Thymus (tissue), 14 donors: ENCODE data around the gene ACD. TPM values are rescaled to one million over a fixed set of nuclear protein-coding genes. Genes with fewer than 3 reads are reported as not detected.
A peak's percentile ranks its signal among the peaks of the same experiment; 100 is the strongest.

ENCODE experiments used
- DNase-seq, 9 donors: peaks; one replicate each; pipeline ENCODE4 v3.0.0-alpha.2; 2013; ENCODE audit warnings: low spot score in 9 of 9, low read depth in 6 of 9, missing footprints in 1 of 9
- H3K27ac ChIP-seq, 2 donors: one replicate each; pipeline ENCODE4 v1.5.1; 2013; ENCODE audit warnings: control low read depth in 1 of 2, low read depth in 1 of 2, low read length in 1 of 2, mild to moderate bottlenecking in 1 of 2, moderate library complexity in 1 of 2
- H3K27me3 ChIP-seq, 2 donors: one replicate each; pipeline ENCODE4 v1.5.1; 2013; ENCODE audit warnings: low read length in 1 of 2; ENCODE audit not compliant: control insufficient read depth in 2 of 2, insufficient read depth in 1 of 2
- H3K36me3 ChIP-seq, 2 donors: one replicate each; pipeline ENCODE4 v1.5.1; 2013; ENCODE audit warnings: low read length in 1 of 2, mild to moderate bottlenecking in 1 of 2, moderate library complexity in 1 of 2; ENCODE audit not compliant: control insufficient read depth in 2 of 2, insufficient read depth in 2 of 2
- H3K4me1 ChIP-seq, 2 donors: one replicate each; pipeline ENCODE4 v1.5.1; 2013; ENCODE audit warnings: low read length in 2 of 2; ENCODE audit not compliant: control insufficient read depth in 2 of 2, insufficient read depth in 2 of 2
- H3K4me3 ChIP-seq, 2 donors: one replicate each; pipeline ENCODE4 v1.5.1; 2013; ENCODE audit warnings: low read length in 2 of 2, control low read depth in 1 of 2, mild to moderate bottlenecking in 1 of 2
- H3K9me3 ChIP-seq, 2 donors: one replicate each; pipeline ENCODE4 v1.5.1; 2013; ENCODE audit warnings: low read length in 1 of 2, mild to moderate bottlenecking in 1 of 2; ENCODE audit not compliant: control insufficient read depth in 2 of 2, insufficient read depth in 1 of 2
- WGBS: extraction: QIAGEN DNeasy Blood & Tissue Kit; methylation state at CpG from one replicate; pipeline ENCODE4 v1.1.7; 2013; 5-methylcytosine and 5-hydroxymethylcytosine counted together
- long read RNA-seq, 10 donors: transcript quantifications; one replicate each; lab custom pipeline, GENCODE V29; 2026
- polyA plus RNA-seq: library from polyadenylated mRNA; stranded (reverse); fragments of 200-250 nt; gene quantifications from one replicate; pipeline ENCODE4 v1.2.3, GENCODE V29; 2013
- total RNA-seq: library from RNA; stranded (reverse); fragments of 120-200 nt; gene quantifications from one replicate; pipeline ENCODE4 v1.2.4, GENCODE V29; 2013
- donor health status: healthy.

The ACD gene
- total RNA-seq (15.3 TPM), polyA plus RNA-seq (23.4 TPM)
- long read RNA-seq, donor 1, result 0 reads
- long read RNA-seq, donor 2, result 0 reads
- long read RNA-seq, donor 3, partial matches to known transcripts, result 0 of 9 reads
- long read RNA-seq, donor 3, other reads (novel, unspliced or antisense), result 0 of 9 reads
- long read RNA-seq, donor 4, partial matches to known transcripts, result 0 of 3 reads
- long read RNA-seq, donor 4, other reads (novel, unspliced or antisense), result 0 of 3 reads
- long read RNA-seq, donor 5, transcript ACD-214 (12 exons, 2,065 nt), result major isoform, 5 of 12 reads
- long read RNA-seq, donor 5, partial matches to known transcripts, result 5 of 12 reads
- long read RNA-seq, donor 5, other reads (novel, unspliced or antisense), result 0 of 12 reads
- long read RNA-seq, donor 6, partial matches to known transcripts, result 9 of 11 reads
- long read RNA-seq, donor 6, other reads (novel, unspliced or antisense), result 0 of 11 reads
- long read RNA-seq, donor 7, partial matches to known transcripts, result 5 of 9 reads
- long read RNA-seq, donor 7, other reads (novel, unspliced or antisense), result 0 of 9 reads
- long read RNA-seq, donor 8, partial matches to known transcripts, result 0 of 1 reads
- long read RNA-seq, donor 8, other reads (novel, unspliced or antisense), result 0 of 1 reads
- long read RNA-seq, donor 9, partial matches to known transcripts, result 0 of 3 reads
- long read RNA-seq, donor 9, other reads (novel, unspliced or antisense), result 0 of 3 reads
- long read RNA-seq, donor 10, partial matches to known transcripts, result 0 of 5 reads
- long read RNA-seq, donor 10, other reads (novel, unspliced or antisense), result 0 of 5 reads

DNA sequence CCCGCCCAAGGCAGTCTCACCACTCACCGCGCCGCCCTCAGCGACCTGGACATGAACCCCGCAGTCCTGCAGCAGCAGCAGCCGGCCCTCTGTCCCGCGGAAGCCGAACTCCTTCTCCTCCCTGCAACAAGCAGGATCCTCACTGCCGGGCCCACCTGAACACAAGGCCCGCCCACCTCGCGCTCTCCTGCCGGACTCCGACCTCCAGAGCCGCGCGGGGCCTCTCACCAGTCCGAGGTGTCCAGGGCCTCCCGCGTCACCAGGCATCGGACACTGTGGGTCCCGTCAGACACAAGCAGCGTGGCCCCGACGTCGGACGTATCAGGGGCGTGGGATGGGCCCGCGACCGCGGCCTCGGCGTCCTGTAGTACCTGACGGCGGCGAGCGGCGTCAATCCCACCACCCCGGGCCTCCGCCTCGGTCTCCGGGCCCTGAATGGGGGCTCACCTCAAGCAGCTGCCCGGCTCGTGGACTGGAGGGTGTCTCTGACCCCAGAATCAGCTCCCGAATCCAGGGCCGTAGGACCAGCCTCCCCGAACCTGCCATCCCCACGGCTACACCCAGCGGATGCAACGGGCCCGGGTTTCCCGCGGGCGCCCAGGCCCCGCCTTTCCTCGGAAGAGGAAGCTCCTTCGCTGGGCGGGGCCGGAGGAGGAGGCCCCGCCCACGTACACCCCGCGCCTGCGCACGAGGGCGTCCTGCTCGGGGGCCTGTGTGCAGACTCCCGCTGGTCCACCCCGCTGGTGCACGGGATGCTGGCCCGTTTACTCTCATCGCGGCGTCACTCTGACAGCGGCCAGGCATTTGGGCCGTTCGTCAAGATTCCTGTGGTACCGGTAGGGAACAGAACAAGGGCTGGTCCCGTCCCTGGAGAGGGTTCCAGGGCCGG lies at the start of gene ACD:
TSS of gene ACD (minus strand) at position 586 of the 889 bp plus-strand sequence. CDS start at position 546, 40 bp downstream.
- H3K27me3 ChIP-seq, result peaks cover 0 to 4% of the 10 kb centered on the region in 2 donors
- H3K4me3 ChIP-seq, result peak within 1 kb of the TSS; percentile 66 to 98
- peak within 1 kb of the TSS; percentile 97 to 99 for H3K27ac ChIP-seq
- no peaks in the 10 kb centered on the region for H3K9me3 ChIP-seq
- peaks cover 14 to 27% of the 10 kb centered on the region in 2 donors for H3K4me1 ChIP-seq
- DNase-seq, result peak; percentile 79 to 97 (median 93)
- under 1% methylated on average over 83 of the region's 83 CpGs for WGBS
- peaks cover 46 to 52% of the 10 kb centered on the region in 2 donors for H3K36me3 ChIP-seq

DNA sequence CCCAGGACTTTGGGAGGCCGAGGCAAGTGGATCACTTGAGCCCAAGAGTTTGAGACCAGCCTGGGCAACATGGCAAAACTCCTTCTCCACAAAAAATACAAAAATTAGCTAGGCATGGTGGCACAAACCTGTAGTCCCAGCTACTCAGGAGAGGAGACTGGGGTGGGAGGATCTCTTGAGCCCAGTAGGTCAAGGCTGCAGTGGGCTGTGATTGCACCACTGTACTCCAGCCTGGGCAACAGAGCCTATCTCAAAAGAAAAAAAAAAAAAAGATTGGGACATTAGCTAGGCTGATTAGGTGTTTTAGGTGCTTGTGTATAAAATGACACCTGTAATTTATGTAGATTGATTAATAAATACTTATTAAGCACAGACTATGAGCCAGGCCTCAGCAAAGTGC lies 49.0 kb upstream of the ACD start:
- no peak for DNase-seq
- 96% methylated on average over 1 of the region's 1 CpG for WGBS
- no peaks in the 10 kb centered on the region for H3K9me3 ChIP-seq
- no peaks in the 10 kb centered on the region for H3K36me3 ChIP-seq
- H3K4me3 ChIP-seq, result no peak overlapping the region
- no peaks in the 10 kb centered on the region for H3K27me3 ChIP-seq
- no peak overlapping the region for H3K27ac ChIP-seq
- no peaks in the 10 kb centered on the region for H3K4me1 ChIP-seq

DNA sequence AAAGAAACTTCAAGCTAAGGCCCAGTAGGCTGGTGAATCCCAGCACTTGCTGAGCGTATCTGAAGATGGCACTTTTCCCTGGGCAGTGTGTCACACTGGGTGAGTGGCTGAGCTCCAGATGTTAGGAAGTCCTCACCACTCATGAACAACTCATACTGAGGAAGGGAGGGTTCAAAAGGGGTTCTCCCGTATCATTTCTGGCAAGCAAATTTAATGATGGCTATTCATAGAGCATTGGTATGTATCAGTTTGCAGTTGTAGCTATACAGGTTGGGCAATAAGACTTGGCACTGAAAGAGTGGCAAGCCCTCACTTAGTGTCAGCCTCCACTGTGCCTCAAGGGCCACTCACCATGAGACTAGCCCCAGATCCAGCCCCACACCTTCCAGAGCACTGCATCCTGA lies 48.3 kb upstream of the ACD start:
- no peaks in the 10 kb centered on the region for H3K27me3 ChIP-seq
- DNase-seq, result no peak
- no peak overlapping the region for H3K27ac ChIP-seq
- no peaks in the 10 kb centered on the region for H3K9me3 ChIP-seq
- H3K36me3 ChIP-seq, result no peaks in the 10 kb centered on the region
- H3K4me1 ChIP-seq, result peaks cover 3 to 4% of the 10 kb centered on the region in 2 donors
- 96% methylated on average over 2 of the region's 2 CpGs for WGBS
- H3K4me3 ChIP-seq, result no peak overlapping the region

DNA sequence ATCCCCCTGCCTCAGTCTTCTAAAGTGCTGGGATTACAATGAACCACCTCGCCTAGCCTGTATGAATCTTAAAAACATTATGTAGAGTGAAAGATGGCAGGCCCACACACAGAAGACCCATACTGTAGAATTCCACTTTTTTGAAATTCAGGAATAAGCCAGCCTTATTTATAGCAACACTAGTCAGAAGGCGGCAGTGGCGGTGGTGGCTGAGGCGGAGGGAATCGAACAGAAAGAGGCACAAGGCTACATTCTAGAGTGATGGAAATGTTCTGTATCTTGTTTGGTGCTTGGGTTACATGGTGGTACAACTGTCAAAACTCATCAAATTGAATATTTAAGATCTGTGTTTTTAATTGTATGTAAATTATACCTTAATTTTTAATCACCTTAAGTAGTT lies 47.7 kb upstream of the ACD start:
- Histone ChIP-seq H3K4me3 (no peak overlapping the region), H3K27ac (no peak overlapping the region), H3K36me3 (no peaks in the 10 kb centered on the region), H3K27me3 (no peaks in the 10 kb centered on the region), H3K4me1 (peaks cover 5 to 7% of the 10 kb centered on the region in 2 donors), H3K9me3 (no peaks in the 10 kb centered on the region)
- DNase-seq, result no peak
- WGBS, result 98% methylated on average over 5 of the region's 5 CpGs

DNA sequence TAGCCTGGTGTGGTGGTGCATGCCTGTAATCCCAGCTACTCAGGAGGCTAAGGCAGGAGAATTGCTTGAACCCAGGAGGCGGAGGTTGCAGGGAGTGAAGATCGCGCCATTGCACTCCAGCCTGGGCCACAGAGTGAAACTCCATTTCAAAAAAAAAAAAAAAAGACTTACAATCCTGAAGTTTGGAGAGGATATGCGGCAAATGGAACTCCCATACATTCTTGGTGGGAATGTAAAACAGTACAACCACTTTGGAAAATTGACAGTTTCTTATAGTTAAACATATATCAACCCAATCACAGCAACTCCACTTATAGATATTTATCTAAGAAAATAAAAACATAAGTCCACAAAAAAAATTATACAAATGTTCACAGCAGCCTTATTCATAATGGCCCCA lies 47.1 kb upstream of the ACD start:
- no peaks in the 10 kb centered on the region for H3K27me3 ChIP-seq
- no peak for DNase-seq
- 97% methylated on average over 4 of the region's 4 CpGs for WGBS
- no peaks in the 10 kb centered on the region for H3K9me3 ChIP-seq
- no peak overlapping the region for H3K27ac ChIP-seq
- H3K4me1 ChIP-seq, result peaks cover 5 to 7% of the 10 kb centered on the region in 2 donors
- H3K4me3 ChIP-seq, result no peak overlapping the region
- H3K36me3 ChIP-seq, result no peaks in the 10 kb centered on the region

DNA sequence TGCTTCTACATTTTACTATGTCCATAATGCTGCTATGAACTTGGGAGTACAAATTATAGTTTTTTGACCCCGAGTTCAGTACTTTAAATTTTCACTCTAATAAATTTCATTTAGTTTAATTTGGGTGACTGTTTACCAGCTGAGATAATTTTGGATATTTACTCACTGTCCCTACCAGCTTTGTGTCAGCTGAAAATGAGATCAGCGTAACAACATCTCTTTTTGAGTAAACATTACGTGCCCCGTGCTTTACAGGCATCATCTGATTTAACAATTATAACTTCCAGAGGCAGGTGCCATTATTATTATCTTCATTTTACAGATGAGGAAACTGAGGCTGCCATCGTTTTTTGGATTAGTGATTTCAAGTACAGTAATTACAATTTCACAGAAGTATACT lies 44.0 kb upstream of the ACD start:
- WGBS, result 96% methylated on average over 5 of the region's 5 CpGs
- peaks cover 1 to 10% of the 10 kb centered on the region in 2 donors for H3K9me3 ChIP-seq
- H3K4me3 ChIP-seq, result no peak overlapping the region
- DNase-seq, result no peak
- no peaks in the 10 kb centered on the region for H3K27me3 ChIP-seq
- peaks cover 5 to 7% of the 10 kb centered on the region in 2 donors for H3K4me1 ChIP-seq
- no peaks in the 10 kb centered on the region for H3K36me3 ChIP-seq
- H3K27ac ChIP-seq, result no peak overlapping the region

DNA sequence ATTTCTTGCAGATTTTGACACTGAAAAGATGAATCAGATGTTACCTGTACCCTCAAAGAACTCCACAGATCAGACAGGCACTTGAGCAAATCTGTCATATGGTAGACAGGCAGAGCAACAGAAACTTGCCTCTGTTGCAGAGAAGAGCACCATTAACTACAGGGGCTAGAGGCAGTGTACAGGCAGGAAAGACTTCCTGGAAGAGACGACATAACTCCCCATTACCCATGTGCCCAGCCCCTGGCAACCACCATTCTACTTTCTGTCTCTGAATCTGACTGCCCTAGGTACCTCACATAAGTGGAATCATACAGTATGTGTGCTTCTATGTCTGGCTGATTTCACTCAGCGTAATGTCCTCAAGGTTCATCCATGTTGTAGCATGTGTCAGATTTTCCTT lies 43.6 kb upstream of the ACD start:
- H3K9me3 ChIP-seq, result peaks cover 1 to 14% of the 10 kb centered on the region in 2 donors
- peaks cover 5 to 7% of the 10 kb centered on the region in 2 donors for H3K4me1 ChIP-seq
- H3K27me3 ChIP-seq, result no peaks in the 10 kb centered on the region
- 80% methylated on average over 2 of the region's 2 CpGs for WGBS
- no peaks in the 10 kb centered on the region for H3K36me3 ChIP-seq
- H3K4me3 ChIP-seq, result no peak overlapping the region
- H3K27ac ChIP-seq, result peak overlapping the region; percentile 58 to 64
- DNase-seq, result peak in 2 of 9 donors; percentile 22 to 37

DNA sequence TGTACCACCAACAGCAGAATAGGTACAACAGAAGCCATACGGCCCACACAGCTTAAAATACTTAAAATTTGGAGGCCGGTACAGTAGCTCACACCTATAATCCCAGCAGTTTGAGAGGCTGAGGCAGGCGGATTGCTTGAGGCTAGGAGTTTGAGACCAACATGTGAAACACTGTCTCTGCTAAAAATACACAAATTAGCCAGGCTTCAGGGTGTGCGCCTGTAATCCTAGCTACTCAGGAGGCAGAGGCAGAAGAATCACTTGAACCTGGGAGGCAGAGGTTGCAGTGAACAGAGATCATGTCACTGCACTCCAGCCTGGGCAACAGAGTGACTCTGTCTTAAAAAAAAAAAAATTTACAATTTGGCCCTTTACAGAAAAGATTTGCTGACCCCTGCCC lies 42.1 kb upstream of the ACD start:
- Histone ChIP-seq H3K4me1 (peaks cover 5 to 7% of the 10 kb centered on the region in 2 donors), H3K4me3 (no peak overlapping the region), H3K27ac (no peak overlapping the region), H3K36me3 (peaks cover 3 to 9% of the 10 kb centered on the region in 2 donors), H3K9me3 (peaks cover 1 to 14% of the 10 kb centered on the region in 2 donors), H3K27me3 (no peaks in the 10 kb centered on the region)
- WGBS, result 97% methylated on average over 4 of the region's 4 CpGs
- no peak for DNase-seq
